GM19240 (cell line): ENCODE results near the gene HSFX4.
"Not testable (repeated sequence)": the region's sequence is repeated elsewhere in the genome, so short reads cannot be mapped to it uniquely, and the experiment has no call there.

Experiments used
- DNase-seq: peaks from one replicate; pipeline ENCODE4 v3.0.0; 2011; ENCODE audit warnings: low spot score; ENCODE audit not compliant: insufficient read length

The HSFX4 gene

DNA sequence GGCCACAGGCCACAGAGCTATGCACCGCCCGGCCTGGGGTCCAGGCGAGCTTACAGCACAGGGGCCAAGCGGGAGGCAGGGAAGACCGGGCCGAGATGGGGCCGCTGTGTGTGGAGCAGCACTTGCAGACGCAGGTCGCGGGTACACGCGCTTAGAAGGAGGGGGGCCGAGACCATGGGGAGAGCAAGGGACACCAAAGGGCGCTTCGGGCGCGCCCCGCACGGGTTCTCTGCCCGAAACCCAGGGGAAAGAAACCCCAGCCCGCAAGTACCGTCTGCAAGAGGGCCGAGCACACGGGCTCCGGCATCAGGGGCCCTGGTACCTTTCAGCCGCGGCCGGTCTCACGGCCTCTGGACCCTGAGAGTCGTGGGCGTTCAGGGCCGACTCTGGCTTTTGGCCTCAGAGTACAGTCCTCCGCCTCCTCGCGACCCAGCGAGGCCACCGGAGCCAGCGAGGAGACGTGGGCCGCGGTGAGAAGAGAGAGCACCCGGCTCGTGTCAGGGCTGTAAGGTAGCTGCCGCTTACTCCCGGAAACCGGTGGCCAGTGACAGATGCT, 8.6 kb downstream of the HSFX4 start:
- no peak for DNase-seq

DNA sequence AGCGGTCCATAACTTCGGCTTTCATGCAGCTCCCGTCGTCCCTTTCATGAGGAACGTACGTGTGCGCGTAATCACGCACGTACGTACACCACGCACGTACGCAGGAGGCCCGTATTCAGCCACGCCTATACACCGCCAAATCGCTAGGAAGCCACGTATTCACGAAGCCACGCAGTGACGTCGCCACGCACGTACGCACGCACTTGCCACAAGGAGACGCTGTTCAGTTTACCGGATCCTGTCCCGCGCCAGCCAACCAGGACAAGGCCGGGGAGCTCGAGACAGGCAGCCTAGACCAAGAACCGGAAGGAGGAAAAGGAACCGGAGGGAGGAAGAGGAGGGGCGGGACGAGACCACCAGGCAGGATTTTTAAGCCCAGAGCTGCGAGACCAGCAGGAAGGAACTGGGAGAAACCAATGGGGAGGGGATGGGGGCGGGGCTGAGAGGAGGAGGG, 9.1 kb downstream of the HSFX4 start, which contains the start of gene EOLA2:
TSS of gene EOLA2 (minus strand) at position 65 of the 454 bp plus-strand sequence. CDS start 4,617 bp downstream, outside the sequence.
- peak; percentile 8 for DNase-seq

DNA sequence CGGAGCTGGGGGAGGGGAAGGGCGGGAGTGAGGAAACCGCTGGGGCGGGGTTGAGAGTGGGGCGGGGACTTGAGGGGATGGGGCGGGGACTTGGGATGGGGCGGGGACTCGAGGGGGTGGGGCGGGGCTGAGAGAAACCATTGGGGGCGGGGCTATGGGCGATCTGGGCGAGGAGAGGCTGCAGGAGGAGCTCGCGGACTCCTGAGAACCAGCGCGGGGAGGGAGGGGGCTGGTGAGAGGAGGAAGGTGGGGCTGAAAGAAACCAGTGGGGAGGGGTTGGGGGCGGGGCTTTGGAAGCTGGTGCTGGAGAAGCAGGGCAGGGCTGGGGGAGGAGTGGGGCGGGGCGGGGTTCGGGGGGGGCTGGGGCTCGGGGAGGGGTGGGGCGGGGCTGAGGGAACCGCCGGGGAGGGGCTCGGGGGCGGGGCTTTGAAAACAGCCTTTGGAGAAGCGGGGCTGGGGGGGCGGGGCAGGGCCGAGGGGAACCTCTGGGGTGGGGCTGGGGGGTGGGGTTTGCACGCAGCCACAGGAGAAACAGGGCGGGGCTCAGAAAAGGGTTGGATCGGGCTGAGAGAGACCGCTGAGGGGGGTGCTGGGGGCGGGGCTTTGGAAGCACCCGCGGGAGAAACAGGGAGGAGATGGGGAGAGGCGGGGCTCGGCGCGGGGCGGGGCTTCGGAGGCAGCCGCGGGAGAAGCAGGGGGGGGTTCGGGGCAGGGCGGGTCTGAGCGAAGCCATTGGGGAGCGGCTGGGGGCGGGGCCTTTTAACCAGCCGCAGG, 9.7 kb downstream of the HSFX4 start:
- DNase-seq, result no peak

DNA sequence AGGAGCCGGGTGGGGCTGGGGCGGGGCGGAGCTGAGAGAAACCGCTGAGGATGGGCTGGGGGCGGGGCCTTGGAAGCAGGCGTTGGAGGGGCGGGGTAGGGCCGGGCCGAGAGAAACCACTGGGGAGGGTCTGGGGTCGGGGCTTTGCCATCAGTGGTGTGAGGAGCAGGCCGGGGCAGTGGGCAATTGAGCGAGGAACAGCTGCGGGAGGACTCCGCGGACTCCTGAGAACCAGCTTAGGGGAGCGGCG, 10.2 kb downstream of the HSFX4 start:
- no peak for DNase-seq

DNA sequence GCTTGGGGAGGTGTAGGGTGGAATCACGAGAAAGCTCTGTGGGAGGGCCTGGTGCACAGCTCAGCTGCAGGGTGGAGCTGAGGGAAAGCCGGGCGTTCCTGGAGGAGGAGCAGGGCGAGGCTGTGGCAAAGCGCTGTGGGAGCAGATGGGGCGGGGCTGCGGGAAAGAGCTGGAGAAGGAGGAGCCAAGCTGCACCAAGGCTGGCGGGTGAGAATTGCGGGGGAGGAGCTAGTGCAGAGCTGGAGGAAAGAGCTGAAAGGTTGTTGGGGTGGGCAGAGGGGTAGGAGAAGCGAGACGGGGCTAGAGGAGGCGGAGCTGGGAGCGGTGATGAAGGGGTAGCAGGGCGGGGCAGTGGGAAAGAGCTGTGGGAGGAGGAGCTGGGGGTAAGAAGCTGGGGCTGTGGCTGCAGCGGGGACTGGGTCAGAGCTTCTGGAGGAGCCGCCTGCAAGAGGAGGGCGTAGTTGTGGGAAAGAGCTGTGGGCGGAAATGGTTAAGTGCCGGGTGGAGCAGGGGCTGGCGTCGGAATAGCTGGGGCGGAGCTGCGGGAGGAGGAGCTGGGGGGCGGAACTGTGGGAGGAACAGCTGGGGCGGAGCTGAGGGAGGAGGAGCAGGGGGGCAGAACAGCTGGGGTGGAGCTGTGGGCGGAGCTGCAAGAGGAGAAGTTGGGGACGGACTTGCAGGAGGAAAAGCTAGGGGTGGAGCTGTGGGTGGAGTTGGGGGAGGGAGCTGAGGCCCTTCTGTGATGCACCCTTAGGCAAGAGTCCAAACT, 10.7 kb downstream of the HSFX4 start:
- DNase-seq, result peak; percentile 20

DNA sequence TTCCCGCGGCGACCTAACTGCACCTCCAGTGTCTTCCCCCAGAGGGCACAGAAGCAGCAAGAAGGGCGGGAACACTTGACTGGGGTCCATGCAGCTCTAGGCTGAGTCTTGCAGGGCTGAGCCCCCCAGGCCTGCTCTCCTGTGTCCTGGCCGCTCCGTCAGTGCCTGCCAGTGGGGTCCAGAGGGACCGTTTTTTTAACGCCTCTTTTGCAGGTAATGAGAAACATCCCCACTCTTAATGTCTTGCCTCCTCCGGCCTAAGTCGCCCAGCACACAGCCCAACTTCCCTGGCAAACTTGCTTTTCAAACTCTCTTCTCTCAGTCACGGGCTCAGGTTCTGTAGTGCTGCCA, 11.3 kb downstream of the HSFX4 start:
- DNase-seq, result not testable (repeated sequence)

DNA sequence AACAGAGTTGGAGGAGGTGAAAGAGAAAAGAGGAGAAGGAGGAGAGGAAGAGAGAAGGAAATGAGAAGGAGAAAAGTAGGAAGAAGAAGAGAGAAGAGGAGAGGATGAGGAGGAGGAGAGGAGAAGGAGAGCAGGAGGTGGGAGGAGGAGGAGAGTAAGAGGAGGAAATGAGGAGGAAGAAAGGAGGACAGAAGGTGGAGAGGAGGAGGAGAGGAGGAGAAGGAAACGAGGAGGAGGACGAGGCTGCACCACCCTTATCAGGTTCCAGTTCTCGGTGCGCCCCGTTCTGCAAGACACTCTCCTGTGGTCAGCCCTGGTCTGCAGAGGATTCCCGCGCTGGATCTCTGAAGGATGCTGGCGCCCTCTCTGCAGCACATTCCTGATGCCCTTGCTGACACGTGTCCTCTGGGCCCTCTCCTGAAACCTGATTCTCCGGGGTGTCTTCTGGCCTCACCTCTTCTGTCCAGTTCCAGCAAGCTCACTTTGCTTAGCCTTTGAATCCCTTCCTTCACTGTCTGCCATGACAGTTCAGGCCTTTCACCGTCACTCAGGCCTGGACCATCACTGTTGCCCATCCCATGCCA, 15.8 kb downstream of the HSFX4 start:
- DNase-seq, result not testable (repeated sequence)

DNA sequence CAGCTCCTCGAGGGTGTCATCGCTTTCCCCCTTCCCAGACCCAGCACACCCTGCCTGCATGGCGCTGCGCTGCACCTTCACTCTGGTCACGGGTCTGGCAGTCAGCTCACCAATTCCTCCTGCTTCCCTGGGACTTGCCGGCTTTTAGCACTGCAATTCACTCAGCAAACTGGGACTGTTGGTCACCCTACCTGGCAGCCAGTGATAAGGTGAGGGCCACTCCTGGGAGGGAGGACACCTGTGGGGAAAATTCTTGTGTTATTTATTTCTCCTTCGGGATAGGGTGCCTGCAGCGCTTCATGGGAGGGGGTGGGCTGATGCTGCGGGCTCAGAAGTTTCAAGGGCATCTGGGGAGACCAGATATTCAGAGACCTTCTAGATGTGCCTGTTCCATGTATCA, 16.4 kb downstream of the HSFX4 start:
- not testable (repeated sequence) for DNase-seq

DNA sequence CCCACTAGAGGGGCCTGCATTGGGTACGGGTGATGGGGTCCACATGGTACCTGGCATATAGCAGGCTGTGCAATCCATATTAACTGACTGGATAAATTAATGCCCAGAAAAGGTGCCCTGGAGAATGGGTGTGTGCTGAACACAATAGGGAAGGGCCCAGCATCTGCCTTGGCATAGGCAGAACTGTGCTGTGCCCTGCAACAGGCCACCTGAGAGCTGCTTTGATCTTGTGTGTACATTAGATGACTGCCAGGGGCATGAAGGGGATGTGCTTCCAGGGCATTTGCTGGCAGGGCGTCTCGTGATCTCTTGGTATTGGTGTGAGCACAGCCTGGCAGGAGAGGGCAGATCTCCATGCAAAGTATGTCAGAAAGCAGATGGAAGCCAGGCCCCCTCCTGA, 17.6 kb downstream of the HSFX4 start:
- not testable (repeated sequence) for DNase-seq

DNA sequence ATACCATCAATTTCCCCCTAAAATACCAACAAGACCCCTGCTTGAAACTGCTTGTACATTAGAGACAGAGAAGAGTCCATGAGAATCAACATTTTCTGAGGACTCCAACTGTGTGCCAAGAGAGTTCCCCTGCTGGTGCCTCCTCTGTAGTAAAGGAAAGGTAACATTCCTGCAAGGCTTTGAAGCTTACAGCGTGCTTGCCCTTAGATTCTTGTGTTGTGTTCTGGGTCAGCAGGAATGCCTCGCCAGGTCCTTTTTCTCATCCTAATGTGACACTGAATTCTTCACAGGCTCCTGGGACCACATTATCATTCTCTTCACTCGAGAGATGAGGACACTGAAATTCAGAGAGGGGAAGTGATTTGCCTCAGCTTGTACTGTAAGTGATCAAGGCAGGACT, 18.6 kb downstream of the HSFX4 start:
- no peak for DNase-seq

DNA sequence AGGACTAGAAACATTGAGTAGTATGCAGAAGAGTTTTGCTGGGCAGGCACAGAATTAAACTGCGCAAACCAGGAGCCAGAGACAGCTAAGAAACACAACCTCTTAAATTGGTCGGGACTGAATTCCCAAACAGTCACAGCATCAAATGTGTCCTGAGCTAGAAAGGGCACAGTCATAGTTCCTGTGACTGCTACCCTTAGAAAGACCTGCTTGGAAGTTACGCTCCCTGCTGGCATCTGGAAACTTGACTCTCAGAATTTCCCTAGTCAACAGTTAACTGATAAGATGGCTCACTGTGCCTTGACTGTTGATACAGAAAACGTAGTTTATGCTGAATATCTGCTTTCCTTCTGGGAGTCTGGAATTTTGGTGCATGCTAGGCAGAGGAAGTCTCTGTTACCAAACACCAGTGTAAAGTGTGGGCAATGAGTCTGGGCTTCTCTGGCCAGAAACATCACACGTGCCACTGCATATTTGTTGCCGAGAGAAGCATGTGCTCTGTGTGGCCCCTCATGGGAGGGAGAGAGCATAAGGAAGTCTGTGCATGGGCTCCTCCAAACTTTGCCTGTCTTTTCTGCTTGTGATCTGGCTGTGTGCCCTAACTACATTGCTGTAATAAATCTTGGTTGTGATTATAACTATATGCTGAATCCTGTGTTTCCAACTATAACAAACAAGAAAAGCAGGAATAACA, 20.5 kb downstream of the HSFX4 start:
- no peak for DNase-seq

DNA sequence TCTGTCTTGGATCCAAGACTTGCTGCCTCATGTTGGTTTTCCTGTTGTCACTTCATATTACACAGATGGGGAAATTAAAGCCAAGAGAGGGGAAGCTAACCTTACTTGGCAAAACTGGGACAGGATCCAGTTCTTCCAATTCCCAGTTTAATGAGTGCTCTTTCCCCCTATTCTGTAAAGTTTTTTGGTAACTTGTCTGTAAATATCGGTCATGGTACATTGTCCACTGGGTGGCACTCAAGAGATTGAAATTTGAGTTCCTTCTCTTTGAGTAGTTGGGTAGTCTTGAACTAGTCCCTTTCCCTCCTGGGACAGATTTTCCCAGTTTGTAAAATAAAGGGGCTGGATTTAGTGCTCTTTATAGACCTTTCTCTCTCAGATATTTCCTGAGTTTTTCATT, 21.3 kb downstream of the HSFX4 start:
- no peak for DNase-seq

DNA sequence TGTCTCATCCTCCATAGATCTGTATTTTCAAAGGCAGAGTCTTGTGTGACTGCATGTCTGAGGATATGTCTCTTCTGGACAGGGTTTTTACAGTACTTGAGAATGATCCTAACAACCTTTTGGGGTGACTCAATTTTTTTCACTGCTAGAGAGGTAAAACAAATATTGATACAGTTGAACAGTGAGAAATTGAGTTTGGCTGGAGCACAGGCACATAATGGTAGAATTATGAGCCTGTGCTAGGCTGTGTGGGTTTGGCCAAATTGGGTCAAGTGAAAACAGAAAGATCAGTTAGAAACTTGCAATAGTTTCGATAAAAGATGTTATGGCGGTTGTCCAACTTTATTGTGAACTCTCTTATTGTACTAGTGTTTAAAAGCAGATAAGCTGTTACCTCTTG, 32.2 kb downstream of the HSFX4 start:
- DNase-seq, result no peak

DNA sequence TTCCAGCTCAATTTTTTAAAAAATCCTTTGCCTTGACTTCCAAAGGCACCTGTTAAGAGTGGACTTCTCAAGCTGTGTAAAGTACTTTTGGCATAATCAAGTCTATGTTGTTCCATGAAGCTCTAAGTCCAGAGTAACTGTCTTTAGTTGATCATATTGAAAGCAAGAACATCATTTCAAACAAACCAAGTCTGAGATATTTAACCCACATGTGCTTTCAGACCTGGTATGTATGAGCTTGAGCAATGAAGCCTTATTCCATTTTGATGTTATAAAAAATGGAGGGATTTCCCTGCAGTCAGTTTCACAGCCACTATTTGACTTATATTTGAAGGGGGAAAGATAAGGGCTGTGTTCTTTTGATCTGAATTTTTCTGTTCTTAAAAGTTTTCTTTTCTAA, 32.6 kb downstream of the HSFX4 start:
- DNase-seq, result no peak

DNA sequence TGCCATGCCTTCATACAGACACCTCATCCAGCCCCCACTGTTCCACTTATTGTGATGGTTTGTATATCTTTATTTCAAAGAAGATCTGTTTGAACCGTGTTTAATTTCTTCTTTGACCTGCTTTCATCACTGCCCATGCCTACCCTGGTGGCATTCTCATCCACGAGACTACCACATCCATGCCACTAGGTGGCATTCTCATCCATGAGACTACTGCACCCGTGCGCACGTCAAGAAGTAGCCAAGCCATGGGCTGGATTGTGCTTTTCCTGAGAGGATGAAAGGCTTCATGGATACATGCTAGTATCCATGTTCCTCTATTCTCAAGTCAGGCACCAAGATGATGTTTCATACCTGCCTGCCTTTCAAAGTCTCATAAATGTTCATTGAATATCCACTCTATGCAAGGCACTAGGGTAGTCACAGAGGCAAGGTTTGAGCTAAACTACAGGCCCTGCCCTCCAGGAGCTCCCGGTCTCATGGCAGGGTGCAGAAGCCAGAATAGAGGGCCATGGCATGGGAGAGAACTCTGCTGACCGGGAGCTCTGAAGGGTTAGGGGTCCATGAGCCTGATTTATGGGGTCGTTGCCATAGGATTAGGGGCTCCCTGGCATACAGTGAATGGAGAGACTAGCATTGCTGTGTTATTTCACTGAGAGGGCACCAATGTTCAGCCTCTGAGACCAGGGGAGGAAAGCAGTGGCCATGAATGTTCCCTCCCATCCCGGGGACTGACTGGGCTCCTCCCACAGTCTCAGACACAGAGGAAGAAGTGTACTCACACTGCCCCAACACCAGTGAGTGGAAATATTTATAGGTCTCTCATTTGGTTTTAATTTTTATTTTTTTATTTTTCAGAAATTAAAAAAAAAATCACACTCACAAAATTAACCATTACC, 33.7 kb downstream of the HSFX4 start:
- peak; percentile 28 for DNase-seq

DNA sequence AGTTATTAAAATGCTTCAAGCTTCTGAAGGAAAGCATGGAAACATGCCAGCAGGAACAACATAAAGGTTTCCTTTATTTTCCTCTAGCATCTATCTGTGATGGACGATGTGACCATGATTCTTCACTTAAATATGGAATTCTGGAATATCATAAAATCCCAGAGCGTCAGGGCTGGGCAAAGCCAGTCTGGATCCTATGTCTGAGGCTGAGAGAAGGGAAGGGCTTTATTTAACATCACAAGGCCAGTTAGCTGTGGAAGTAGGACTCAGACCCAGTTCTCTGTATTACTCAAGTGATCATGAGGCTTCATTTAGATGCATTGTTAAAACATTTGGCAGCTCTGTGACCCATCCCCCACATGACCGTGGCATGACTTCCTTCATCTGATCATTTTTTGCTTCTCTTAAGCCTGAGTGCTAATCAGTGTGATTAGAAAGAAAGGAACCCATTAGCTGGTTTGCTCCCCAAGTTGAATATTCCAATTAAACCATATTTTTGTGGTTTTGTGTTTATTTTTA, 49.8 kb downstream of the HSFX4 start:
- no peak for DNase-seq
